IMR-90 (cell line): ENCODE results near the gene SUSD1. TPM values are rescaled to one million over a fixed set of nuclear protein-coding genes. Genes with fewer than 3 reads are reported as not detected.
A peak's percentile ranks its signal among the peaks of the same experiment; 100 is the strongest.

Experiments
- ATAC-seq: fragments of 200-7000 bp; cut with Tn5 transposase; 2 replicates; pipeline ENCODE4 v1.9.1; 2020; ENCODE audit warnings: low read depth, mild to moderate bottlenecking, moderate library complexity
- BruUV-seq: library from RNA; stranded (reverse); fragments of 400-500 nt; replicated peaks from 2 replicates; lab custom pipeline; 2021; lab: Mats Ljungman, UMichigan
- CTCF ChIA-PET: fragments of 300-600 bp; formaldehyde crosslinking; extraction: SDS; loops from one replicate; lab custom pipeline; 2021; ENCODE audit warnings: antibody characterized with exemption; lab: Yijun Ruan, JAX
- POLR2A ChIA-PET: fragments of 300-600 bp; sonication (Branson Sonifier 250); formaldehyde crosslinking; loops from one replicate; lab custom pipeline; 2022; ENCODE audit warnings: antibody characterized with exemption; ENCODE audit not compliant: unreplicated experiment; lab: Charles Lee
- DNase-seq: peaks from one replicate; pipeline ENCODE4 v3.0.0; 2013
- H2AFZ ChIP-seq: replicated peaks from 2 replicates; pipeline ENCODE3; 2013; ENCODE audit warnings: low read length, mild to moderate bottlenecking; ENCODE audit not compliant: poor library complexity
- H2AK5ac ChIP-seq: 2 replicates; pipeline ENCODE4 v1.6.1; 2013; ENCODE audit warnings: low read depth, low read length, inconsistent platforms
- H2AK9ac ChIP-seq: replicated peaks from 2 replicates; pipeline ENCODE3; 2013; ENCODE audit warnings: mild to moderate bottlenecking, low read depth, low read length, moderate library complexity; ENCODE audit not compliant: poor library complexity
- H2BK120ac ChIP-seq: 2 replicates; pipeline ENCODE4 v1.6.1; 2013; ENCODE audit warnings: low read depth, low read length, inconsistent platforms
- H2BK15ac ChIP-seq: 3 replicates; pipeline ENCODE4 v1.6.1; 2013; ENCODE audit warnings: low read depth, low read length, inconsistent platforms
- H2BK20ac ChIP-seq: 2 replicates; pipeline ENCODE4 v1.6.1; 2013; ENCODE audit warnings: low read depth, mild to moderate bottlenecking, inconsistent platforms, low read length, moderate library complexity
- H2BK5ac ChIP-seq: 2 replicates; pipeline ENCODE4 v1.6.1; 2013; ENCODE audit warnings: mild to moderate bottlenecking, low read depth, low read length, inconsistent platforms; ENCODE audit not compliant: poor library complexity, severe bottlenecking
- H3K14ac ChIP-seq: replicated peaks from 2 replicates; pipeline ENCODE4 v1.6.1; 2013; ENCODE audit warnings: low read depth, low read length, inconsistent platforms
- H3K18ac ChIP-seq: 2 replicates; pipeline ENCODE4 v1.6.1; 2013; ENCODE audit warnings: low read depth, low read length, control low read depth
- H3K23ac ChIP-seq: 2 replicates; pipeline ENCODE4 v1.6.1; 2013; ENCODE audit warnings: low read depth, low read length, inconsistent platforms
- H3K27ac ChIP-seq: 2 replicates; pipeline ENCODE4 v1.5.1; 2013; ENCODE audit warnings: mild to moderate bottlenecking, control low read depth, low read length; ENCODE audit not compliant: insufficient read depth
- H3K27me3 ChIP-seq: 2 replicates; pipeline ENCODE4 v1.6.1; 2013; ENCODE audit warnings: low read length; ENCODE audit not compliant: control insufficient read depth, insufficient read depth
- H3K36me3 ChIP-seq: 2 replicates; pipeline ENCODE4 v1.6.1; 2013; ENCODE audit warnings: low read length, mixed read lengths; ENCODE audit not compliant: control insufficient read depth, insufficient read depth
- H3K4ac ChIP-seq: 2 replicates; pipeline ENCODE4 v1.6.1; 2013; ENCODE audit warnings: low read depth, low read length, inconsistent platforms
- H3K4me1 ChIP-seq: 2 replicates; pipeline ENCODE4 v1.6.1; 2013; ENCODE audit warnings: low read length, mixed read lengths; ENCODE audit not compliant: control insufficient read depth, insufficient read depth
- H3K4me2 ChIP-seq: 2 replicates; pipeline ENCODE4 v1.6.1; 2013; ENCODE audit warnings: low read depth, mild to moderate bottlenecking, control low read depth, low read length, moderate library complexity
- H3K4me3 ChIP-seq: 2 replicates; pipeline ENCODE4 v1.5.1; 2013; ENCODE audit warnings: low read depth, mild to moderate bottlenecking, control low read depth, low read length, moderate library complexity; ENCODE audit not compliant: insufficient read depth
- H3K56ac ChIP-seq: 2 replicates; pipeline ENCODE4 v1.6.1; 2013; ENCODE audit warnings: low read length, inconsistent platforms; ENCODE audit not compliant: insufficient read depth; ENCODE audit errors: extremely low read depth
- H3K79me1 ChIP-seq, 2 experiments: 2 replicates each; pipeline ENCODE4 v1.6.1; 2013; ENCODE audit warnings: low read length in 2 of 2, inconsistent platforms in 1 of 2, low read depth in 1 of 2
- H3K9ac ChIP-seq: 2 replicates; pipeline ENCODE4 v1.6.1; 2013; ENCODE audit warnings: low read depth, low read length, control low read depth
- H3K9me1 ChIP-seq: 2 replicates; pipeline ENCODE4 v1.6.1; 2013; ENCODE audit warnings: low read length, inconsistent platforms; ENCODE audit not compliant: insufficient read depth
- H3K9me3 ChIP-seq: 2 replicates; pipeline ENCODE4 v1.6.1; 2013; ENCODE audit warnings: low read length; ENCODE audit not compliant: control insufficient read depth, insufficient read depth
- H4K20me1 ChIP-seq: 2 replicates; pipeline ENCODE4 v1.6.1; 2013; ENCODE audit warnings: low read length, inconsistent platforms; ENCODE audit not compliant: insufficient read depth
- H4K5ac ChIP-seq: 2 replicates; pipeline ENCODE4 v1.6.1; 2013; ENCODE audit warnings: mild to moderate bottlenecking, low read depth, low read length, control low read depth
- H4K8ac ChIP-seq, 2 experiments: 2 replicates each; pipeline ENCODE4 v1.6.1; 2013; ENCODE audit warnings: low read depth in 2 of 2, low read length in 2 of 2, control low read depth in 1 of 2, inconsistent platforms in 1 of 2
- H4K91ac ChIP-seq: 2 replicates; pipeline ENCODE4 v1.6.1; 2013; ENCODE audit warnings: low read depth, low read length, inconsistent platforms; ENCODE audit not compliant: insufficient read depth
- BHLHE40 ChIP-seq: fragments of 150-350 bp; IDR thresholded peaks from 2 replicates; pipeline ENCODE4 v1.6.1; 2016; ENCODE audit warnings: mild to moderate bottlenecking, low read depth, low read length
- CEBPB ChIP-seq: IDR thresholded peaks from 2 replicates; pipeline ENCODE4 v1.6.1; 2012; ENCODE audit warnings: low read depth, low read length, improper control_type of control experiment
- CHD1 ChIP-seq: IDR thresholded peaks from 2 replicates; pipeline ENCODE4 v1.6.1; 2012; ENCODE audit warnings: low read depth, low read length, improper control_type of control experiment
- MAFK ChIP-seq: IDR thresholded peaks from 2 replicates; pipeline ENCODE4 v1.6.1; 2012; ENCODE audit warnings: low read depth, low read length, improper control_type of control experiment
- MXI1 ChIP-seq: IDR thresholded peaks from 2 replicates; pipeline ENCODE4 v1.6.1; 2012; ENCODE audit warnings: low read depth, mild to moderate bottlenecking, low read length, moderate library complexity, borderline replicate concordance
- NFE2L2 ChIP-seq: fragments of 150-350 bp; IDR thresholded peaks from 2 replicates; pipeline ENCODE4 v1.6.1; 2016; ENCODE audit warnings: low read depth, mild to moderate bottlenecking, low read length
- POLR2A ChIP-seq: IDR thresholded peaks from 2 replicates; pipeline ENCODE4 v1.6.1; 2012; ENCODE audit warnings: mild to moderate bottlenecking, low read depth, low read length
- RAD21 ChIP-seq: IDR thresholded peaks from 2 replicates; pipeline ENCODE4 v1.6.1; 2012; ENCODE audit warnings: low read length, improper control_type of control experiment
- SMC3 ChIP-seq: fragments of 150-350 bp; IDR thresholded peaks from 2 replicates; pipeline ENCODE4 v1.6.1; 2016; ENCODE audit warnings: low read depth, mild to moderate bottlenecking, antibody characterized with exemption, low read length, moderate library complexity
- USF2 ChIP-seq: fragments of 150-350 bp; IDR thresholded peaks from 2 replicates; pipeline ENCODE4 v1.6.1; 2017; ENCODE audit warnings: mild to moderate bottlenecking, antibody characterized with exemption, low read length, low read depth
- WGBS, 2 experiments: methylation state at CpG; one replicate each; pipeline versions ENCODE4 v1.1.5 to v1.1.7; 2013; ENCODE audit warnings: missing lambda C conversion rate in 2 of 2; ENCODE audit not compliant: insufficient read length in 1 of 2; ENCODE audit errors: extremely low coverage in 2 of 2; 5-methylcytosine and 5-hydroxymethylcytosine counted together
- dilution Hi-C: fragments of 300-500 bp; cut with HindIII; formaldehyde crosslinking; loops from one replicate; pipeline ENCODE4 v1.14.3; 2018; ENCODE audit warnings: low sequenced_read_pairs; ENCODE audit not compliant: unreplicated experiment
- in situ Hi-C: fragments of 300-500 bp; cut with MboI; formaldehyde crosslinking; loops from 3 replicates; pipeline ENCODE4 v1.14.3; 2019; ENCODE audit warnings: low sequenced_read_pairs, inconsistent platforms, mixed read lengths
- intact Hi-C: fragments of 100-400 bp; cut with micrococcal nuclease; formaldehyde crosslinking; loops from 2 replicates; pipeline ENCODE4 v1.10.0; 2022
- polyA plus RNA-seq, 3 experiments: library from polyadenylated mRNA; depleted of rRNA; stranded (reverse); fragments of >200 nt; gene quantifications; 2 replicates each; pipeline ENCODE4 v1.2.3, GENCODE V29; 2012; ENCODE audit warnings: low replicate concordance in 1 of 3
- total RNA-seq: library from RNA; depleted of rRNA; stranded (reverse); fragments of >200 nt; gene quantifications from 2 replicates; pipeline ENCODE4 v1.2.3, GENCODE V29; 2012
- TF ChIP-seq, protein P1 (sequence below): fragments of 150-350 bp; IDR thresholded peaks from 2 replicates; pipeline ENCODE4 v1.6.1; 2016; ENCODE audit warnings: low read depth, mild to moderate bottlenecking, low read length, moderate library complexity, borderline replicate concordance
- TF ChIP-seq, protein P2 (sequence below): conservative IDR thresholded peaks from 2 replicates; pipeline ENCODE4 v1.5.1; 2012; ENCODE audit warnings: mild to moderate bottlenecking, low read depth, low read length, improper control_type of control experiment

The SUSD1 gene
- total and polyA plus RNA-seq, 2 of the 4 experiments (the other 2 are of a cell fraction), result 4.0 to 4.7 TPM

DNA sequence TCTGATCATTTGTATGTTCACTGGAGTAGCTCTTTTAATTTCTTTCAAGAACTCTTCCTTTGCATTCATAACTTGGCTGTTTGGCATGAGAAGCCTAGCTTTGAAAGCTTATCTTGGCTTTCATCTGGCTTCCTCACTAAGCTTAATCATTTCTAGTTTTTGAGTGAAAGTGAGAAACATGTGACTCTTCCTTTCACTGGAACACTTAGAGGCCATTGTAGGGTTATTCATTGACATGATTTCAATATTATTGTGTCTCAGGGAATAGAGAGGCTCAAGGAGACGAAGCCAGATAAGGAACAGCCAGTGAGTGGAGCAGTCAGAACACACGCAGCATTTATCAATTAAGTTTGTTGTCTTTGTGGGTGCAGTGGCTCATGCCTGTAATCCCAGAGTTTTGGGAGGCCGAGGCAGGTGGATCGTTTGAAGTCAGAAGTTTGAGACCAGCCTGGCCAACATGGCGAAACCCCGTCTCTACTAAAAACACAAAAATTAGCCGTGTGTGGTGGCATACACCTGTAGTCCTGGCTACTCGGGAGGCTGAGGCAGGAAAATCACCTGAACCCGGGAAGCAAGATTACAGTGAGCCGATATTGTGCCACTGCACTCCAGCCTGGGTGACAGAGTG, 180.2 kb downstream of the SUSD1 start (continued):
- TF ChIP-seq SMC3, result no peak

- H3K4me3 ChIP-seq, result no peak overlapping the region
- POLR2A ChIA-PET, result no interaction called here
- no TSS peak for BruUV-seq
- H2BK20ac ChIP-seq, result peak overlapping the region; percentile 80; the same call in 1 of the 2 replicates
- no peaks in the 10 kb centered on the region for H3K27me3 ChIP-seq
- H3K9ac ChIP-seq, result no peak overlapping the region; the same call in 1 of the 2 replicates
- no peaks in the 10 kb centered on the region for H3K9me1 ChIP-seq
- peak overlapping the region; percentile 89; the same call in 1 of the 2 replicates for H3K23ac ChIP-seq
- no peak overlapping the region for H2AFZ ChIP-seq
- dilution Hi-C loops (no loop called here), in situ Hi-C loops (no loop called here), intact Hi-C loops (no loop called here)
- H3K27ac ChIP-seq, result no peak overlapping the region
- no peaks in the 10 kb centered on the region for H3K36me3 ChIP-seq
- H3K4me1 ChIP-seq, result peaks cover 3% of the 10 kb centered on the region; the same call in 1 of the 2 replicates
- H2BK15ac ChIP-seq, result peak overlapping the region; percentile 69; the same call in 2 of the 3 replicates
- peak overlapping the region; percentile 61 for H3K4me2 ChIP-seq
- ATAC-seq, result peak; percentile 27; the same call in 1 of the 2 replicates
- H4K8ac ChIP-seq, result peak overlapping the region in 1 of 2 experiments; percentile 72; a peak in 1 of 4 replicates
- H3K14ac ChIP-seq, result peak overlapping the region; percentile 94; the same call in 1 of the 2 replicates
- peak overlapping the region; percentile 88 for H2BK120ac ChIP-seq
- H4K5ac ChIP-seq, result peak overlapping the region; percentile 97; the same call in 1 of the 2 replicates
- WGBS, 2 experiments, result no CpG with 5 or more reads among the region's 1 CpG
- H4K91ac ChIP-seq, result 0 out of 2 replicates have a peak overlapping the region, but pooled peaks have one; percentile 10
- no peak for DNase-seq
- peak overlapping the region; percentile 74 for H2BK5ac ChIP-seq
- H3K18ac ChIP-seq, result peak overlapping the region; percentile 96
- no peak overlapping the region for H3K4ac ChIP-seq
- H3K79me1 ChIP-seq, result no peaks in the 10 kb centered on the region
- H2AK9ac ChIP-seq, result no peak overlapping the region
- no peak overlapping the region for H2AK5ac ChIP-seq
- CTCF ChIA-PET, result interaction anchor here (0.5 kb wide), 1 partner anchor 1532 kb away, joined by 5 read pairs; no protein-coding TSS in a partner anchor
- no peak overlapping the region for H3K56ac ChIP-seq
- H4K20me1 ChIP-seq, result no peaks in the 10 kb centered on the region
- H3K9me3 ChIP-seq, result peaks cover 3% of the 10 kb centered on the region; the same call in 1 of the 2 replicates
- no peak for TF ChIP-seq CEBPB
- TF ChIP-seq MXI1, result no peak
- TF ChIP-seq NFE2L2, result no peak
- TF ChIP-seq POLR2A, result no peak
- TF ChIP-seq, protein P1, sequence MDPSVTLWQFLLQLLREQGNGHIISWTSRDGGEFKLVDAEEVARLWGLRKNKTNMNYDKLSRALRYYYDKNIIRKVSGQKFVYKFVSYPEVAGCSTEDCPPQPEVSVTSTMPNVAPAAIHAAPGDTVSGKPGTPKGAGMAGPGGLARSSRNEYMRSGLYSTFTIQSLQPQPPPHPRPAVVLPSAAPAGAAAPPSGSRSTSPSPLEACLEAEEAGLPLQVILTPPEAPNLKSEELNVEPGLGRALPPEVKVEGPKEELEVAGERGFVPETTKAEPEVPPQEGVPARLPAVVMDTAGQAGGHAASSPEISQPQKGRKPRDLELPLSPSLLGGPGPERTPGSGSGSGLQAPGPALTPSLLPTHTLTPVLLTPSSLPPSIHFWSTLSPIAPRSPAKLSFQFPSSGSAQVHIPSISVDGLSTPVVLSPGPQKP, result no peak
- TF ChIP-seq MAFK, result no peak
- no peak for TF ChIP-seq USF2
- TF ChIP-seq RAD21, result no peak
- TF ChIP-seq SMC3, result no peak
- TF ChIP-seq, protein P2, sequence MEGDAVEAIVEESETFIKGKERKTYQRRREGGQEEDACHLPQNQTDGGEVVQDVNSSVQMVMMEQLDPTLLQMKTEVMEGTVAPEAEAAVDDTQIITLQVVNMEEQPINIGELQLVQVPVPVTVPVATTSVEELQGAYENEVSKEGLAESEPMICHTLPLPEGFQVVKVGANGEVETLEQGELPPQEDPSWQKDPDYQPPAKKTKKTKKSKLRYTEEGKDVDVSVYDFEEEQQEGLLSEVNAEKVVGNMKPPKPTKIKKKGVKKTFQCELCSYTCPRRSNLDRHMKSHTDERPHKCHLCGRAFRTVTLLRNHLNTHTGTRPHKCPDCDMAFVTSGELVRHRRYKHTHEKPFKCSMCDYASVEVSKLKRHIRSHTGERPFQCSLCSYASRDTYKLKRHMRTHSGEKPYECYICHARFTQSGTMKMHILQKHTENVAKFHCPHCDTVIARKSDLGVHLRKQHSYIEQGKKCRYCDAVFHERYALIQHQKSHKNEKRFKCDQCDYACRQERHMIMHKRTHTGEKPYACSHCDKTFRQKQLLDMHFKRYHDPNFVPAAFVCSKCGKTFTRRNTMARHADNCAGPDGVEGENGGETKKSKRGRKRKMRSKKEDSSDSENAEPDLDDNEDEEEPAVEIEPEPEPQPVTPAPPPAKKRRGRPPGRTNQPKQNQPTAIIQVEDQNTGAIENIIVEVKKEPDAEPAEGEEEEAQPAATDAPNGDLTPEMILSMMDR, result no peak
- TF ChIP-seq BHLHE40, result no peak
- TF ChIP-seq CHD1, result no peak
Observed at GRCh38 chr9:111993319-111993718, 181.8 kb downstream of the SUSD1 start.
